ENCODE results near the gene KLC4. TPM values are rescaled to one million over a fixed set of nuclear protein-coding genes. Genes with fewer than 3 reads are reported as not detected.
A peak's percentile ranks its signal among the peaks of the same experiment; 100 is the strongest.

KLC4 gene
- total RNA-seq, 3 donors from 2014 or later (not counting 1 experiment from before 2014, with no cell fraction given): 35.9 to 39.4 (median 37.4) TPM

DNA sequence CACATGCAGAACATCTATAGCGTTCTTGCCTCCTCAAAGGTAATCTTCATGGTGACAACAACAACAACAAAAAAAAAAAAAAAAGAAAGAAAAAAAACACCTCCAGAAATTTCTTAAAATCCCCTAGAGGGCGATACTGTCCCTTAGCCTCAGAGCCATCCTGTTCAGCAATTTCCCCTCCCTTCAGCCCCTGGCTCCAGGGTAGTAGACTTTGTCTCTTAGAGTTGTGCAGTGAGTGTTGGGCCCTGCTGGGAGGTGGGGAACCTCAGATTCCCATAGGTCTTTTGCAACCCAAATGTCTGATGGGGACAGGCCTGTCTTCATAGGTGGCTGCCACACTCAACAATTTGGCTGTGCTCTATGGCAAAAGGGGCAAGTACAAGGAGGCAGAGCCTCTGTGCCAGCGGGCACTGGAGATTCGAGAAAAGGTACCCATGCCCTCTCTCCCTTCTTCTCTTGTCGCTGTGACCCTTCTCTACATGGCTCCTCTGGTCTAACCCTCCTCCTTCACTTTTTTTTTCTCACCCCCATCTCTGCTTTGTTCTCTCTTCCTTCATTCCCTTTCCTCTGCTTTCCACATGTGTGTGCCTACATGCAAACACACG lies 10.7 kb downstream of the KLC4 start:
- DNase-seq (peak in 1 of 2 donors; percentile 69), ATAC-seq (peak in 2 of 3 donors; percentile 57 to 68)
- Mint-ChIP-seq H3K4me3 (no peak overlapping the region), H3K9me3 (no peaks in the 10 kb centered on the region), H3K27me3 (ENCODE audit: low read depth in 2 of 2) (no peaks in the 10 kb centered on the region), H3K36me3 (peaks cover 11% of the 10 kb centered on the region), H3K27ac (no peak overlapping the region), H3K4me1 (no peaks in the 10 kb centered on the region)
- 78% methylated on average over 5 of the region's 6 CpGs for WGBS (ENCODE audit: insufficient coverage)
- Histone ChIP-seq H3K9me3 (ENCODE audit: control insufficient read depth, insufficient read depth, low read length) (no peaks in the 10 kb centered on the region), H3K4me1 (ENCODE audit: control insufficient read depth, insufficient read depth, low read length) (no peaks in the 10 kb centered on the region), H3K27ac (ENCODE audit: low read length) (no peak overlapping the region), H3K27me3 (ENCODE audit: control insufficient read depth, insufficient read depth, low read length) (peaks cover 2% of the 10 kb centered on the region), H3K4me3 (ENCODE audit: low read length) (no peak overlapping the region), H3K36me3 (ENCODE audit: control insufficient read depth, insufficient read depth, low read length) (peaks cover 19% of the 10 kb centered on the region)
- TF ChIP-seq, protein P1, sequence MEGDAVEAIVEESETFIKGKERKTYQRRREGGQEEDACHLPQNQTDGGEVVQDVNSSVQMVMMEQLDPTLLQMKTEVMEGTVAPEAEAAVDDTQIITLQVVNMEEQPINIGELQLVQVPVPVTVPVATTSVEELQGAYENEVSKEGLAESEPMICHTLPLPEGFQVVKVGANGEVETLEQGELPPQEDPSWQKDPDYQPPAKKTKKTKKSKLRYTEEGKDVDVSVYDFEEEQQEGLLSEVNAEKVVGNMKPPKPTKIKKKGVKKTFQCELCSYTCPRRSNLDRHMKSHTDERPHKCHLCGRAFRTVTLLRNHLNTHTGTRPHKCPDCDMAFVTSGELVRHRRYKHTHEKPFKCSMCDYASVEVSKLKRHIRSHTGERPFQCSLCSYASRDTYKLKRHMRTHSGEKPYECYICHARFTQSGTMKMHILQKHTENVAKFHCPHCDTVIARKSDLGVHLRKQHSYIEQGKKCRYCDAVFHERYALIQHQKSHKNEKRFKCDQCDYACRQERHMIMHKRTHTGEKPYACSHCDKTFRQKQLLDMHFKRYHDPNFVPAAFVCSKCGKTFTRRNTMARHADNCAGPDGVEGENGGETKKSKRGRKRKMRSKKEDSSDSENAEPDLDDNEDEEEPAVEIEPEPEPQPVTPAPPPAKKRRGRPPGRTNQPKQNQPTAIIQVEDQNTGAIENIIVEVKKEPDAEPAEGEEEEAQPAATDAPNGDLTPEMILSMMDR (IDR thresholded peaks at IDR 0.05): peak; percentile 38
- intact Hi-C loops (cut with micrococcal nuclease): no loop called here

DNA sequence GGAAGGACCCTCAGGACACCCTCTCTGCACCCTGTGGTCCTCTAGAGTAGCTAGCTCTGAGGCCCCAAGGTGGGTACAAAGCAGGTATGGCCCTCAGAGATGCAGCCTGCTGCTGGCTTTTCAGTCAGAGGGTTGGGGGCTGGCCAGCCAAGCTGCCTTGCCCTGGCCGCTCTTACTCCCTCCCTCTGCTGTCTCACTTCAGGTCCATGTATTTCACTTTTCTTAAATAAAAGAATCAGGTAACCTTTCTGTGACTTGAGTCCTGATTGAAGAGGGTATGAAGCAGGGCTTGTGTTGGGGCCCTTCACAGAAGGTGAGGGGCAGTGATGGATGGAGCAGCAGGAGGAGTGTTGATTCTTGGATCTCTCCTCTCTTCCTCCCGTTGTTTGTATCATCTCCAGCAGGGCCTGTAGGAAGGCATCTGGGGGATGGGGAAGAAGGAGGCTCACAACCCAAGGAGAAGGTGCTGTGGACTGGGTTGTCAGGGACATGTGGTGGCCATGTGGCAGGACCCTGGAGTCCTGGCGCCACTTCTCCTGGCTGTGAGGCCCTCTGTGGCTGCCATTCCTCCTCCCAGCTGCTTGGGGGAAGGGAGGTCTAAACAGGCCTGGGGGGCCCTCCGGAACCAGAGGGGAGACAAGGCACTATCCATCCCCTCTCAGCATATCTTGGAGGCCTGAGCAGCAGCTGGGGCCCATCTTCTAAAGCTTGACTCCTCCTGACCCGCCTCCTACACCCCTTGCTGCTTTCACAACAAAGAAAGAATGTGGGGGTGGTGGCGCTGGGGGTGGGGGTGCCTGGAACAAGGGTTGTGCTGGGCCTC lies 15.6 kb downstream of the KLC4 start:
- H3K36me3 Mint-ChIP-seq: peaks cover 11% of the 10 kb centered on the region
- DNase-seq (no peak), ATAC-seq (no peak)
- H3K4me1 ChIP-seq (ENCODE audit: control insufficient read depth, insufficient read depth, low read length): peaks cover 20% of the 10 kb centered on the region
- peaks cover 0 to 6% of the 10 kb centered on the region in 2 donors for H3K27me3 Mint-ChIP-seq (ENCODE audit: low read depth in 2 of 2)
- TF ChIP-seq, protein P1 (IDR thresholded peaks at IDR 0.05): no peak
- H3K9me3 ChIP-seq (ENCODE audit: control insufficient read depth, insufficient read depth, low read length): no peaks in the 10 kb centered on the region
- no peaks in the 10 kb centered on the region for H3K4me1 Mint-ChIP-seq
- intact Hi-C loops (cut with micrococcal nuclease): no loop called here
- H3K4me3 Mint-ChIP-seq: peak overlapping the region; percentile 58
- H3K27ac ChIP-seq (ENCODE audit: low read length): no peak overlapping the region
- peaks cover 10% of the 10 kb centered on the region for H3K27me3 ChIP-seq (ENCODE audit: control insufficient read depth, insufficient read depth, low read length)
- peaks cover 6% of the 10 kb centered on the region for H3K36me3 ChIP-seq (ENCODE audit: control insufficient read depth, insufficient read depth, low read length)
- no peak overlapping the region for H3K4me3 ChIP-seq (ENCODE audit: low read length)
- H3K9me3 Mint-ChIP-seq: no peaks in the 10 kb centered on the region
- 90% methylated on average over 5 of the region's 6 CpGs for WGBS (ENCODE audit: insufficient coverage)
- no peak overlapping the region for H3K27ac Mint-ChIP-seq

DNA sequence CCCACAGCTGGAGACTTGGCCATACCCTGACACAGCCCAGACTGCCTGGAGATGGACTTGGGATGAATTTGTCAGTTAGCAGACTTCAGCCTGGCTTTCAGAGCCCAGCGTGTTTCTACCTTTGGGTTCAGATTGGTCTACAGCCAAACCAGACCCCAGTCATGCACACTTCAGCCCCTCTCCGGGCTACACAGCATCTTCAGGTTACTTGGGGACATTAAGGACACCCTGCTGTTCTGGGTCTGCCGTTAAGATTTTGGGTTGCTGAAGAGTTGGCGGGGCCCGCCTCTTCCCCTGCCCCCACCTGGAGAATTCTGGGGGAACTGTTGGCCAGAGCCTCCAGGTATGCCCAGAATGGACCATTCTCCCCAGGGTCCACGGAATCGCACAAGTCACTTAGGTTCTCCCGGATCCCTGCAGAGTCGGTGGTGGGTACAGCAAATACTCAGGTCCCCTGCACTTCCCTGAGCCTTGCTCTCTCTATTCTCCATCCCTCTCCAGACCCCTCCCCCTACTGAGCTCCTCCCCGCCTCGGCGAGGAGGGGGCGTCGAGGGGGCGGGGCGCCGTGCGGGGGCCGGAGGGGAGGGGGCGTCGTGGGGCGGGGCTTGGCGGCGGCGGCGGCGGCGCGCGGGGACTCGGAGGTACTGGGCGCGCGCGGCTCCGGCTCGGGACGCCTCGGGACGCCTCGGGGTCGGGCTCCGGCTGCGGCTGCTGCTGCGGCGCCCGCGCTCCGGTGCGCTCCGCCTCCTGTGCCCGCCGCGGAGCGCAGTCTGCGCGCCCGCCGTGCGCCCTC lies 16.4 kb downstream of the KLC4 start, which contains the start of gene PTK7:
Gene PTK7, plus strand, starts transcription at position 645 of the 794 bp plus-strand sequence. CDS start 175 bp downstream, outside the sequence.
- Mint-ChIP-seq H3K4me3 (peak within 1 kb of the TSS; percentile 80), H3K27me3 (ENCODE audit: low read depth in 2 of 2) (peaks cover 0 to 6% of the 10 kb centered on the region in 2 donors), H3K9me3 (no peaks in the 10 kb centered on the region), H3K36me3 (peaks cover 11% of the 10 kb centered on the region), H3K27ac (no peak within 1 kb of the TSS), H3K4me1 (no peaks in the 10 kb centered on the region)
- H3K27ac ChIP-seq (ENCODE audit: low read length): no peak within 1 kb of the TSS
- H3K4me1 ChIP-seq (ENCODE audit: control insufficient read depth, insufficient read depth, low read length): peaks cover 20% of the 10 kb centered on the region
- peak in 2 of 3 donors; percentile 64 to 73 for ATAC-seq
- intact Hi-C loops (cut with micrococcal nuclease): no loop called here
- peaks cover 10% of the 10 kb centered on the region for H3K27me3 ChIP-seq (ENCODE audit: control insufficient read depth, insufficient read depth, low read length)
- TF ChIP-seq, protein P1 (IDR thresholded peaks at IDR 0.05): no peak
- H3K36me3 ChIP-seq (ENCODE audit: control insufficient read depth, insufficient read depth, low read length): peaks cover 6% of the 10 kb centered on the region
- 5% methylated on average over 60 of the region's 60 CpGs for WGBS (ENCODE audit: insufficient coverage)
- peak within 1 kb of the TSS; percentile 40 for H3K4me3 ChIP-seq (ENCODE audit: low read length)
- peak in 1 of 2 donors; percentile 55 for DNase-seq
- H3K9me3 ChIP-seq (ENCODE audit: control insufficient read depth, insufficient read depth, low read length): no peaks in the 10 kb centered on the region
